GM19467 (cell line): ENCODE measurements around the gene TJP1.
"Not testable (repeated sequence)": the region's sequence is repeated elsewhere in the genome, so short reads cannot be mapped to it uniquely, and the experiment has no call there.

Experiments used
- ATAC-seq: cut with Tn5 transposase; IDR thresholded peaks from one replicate; pipeline ENCODE4 v1.9.1; 2021; ENCODE audit warnings: mild to moderate bottlenecking, moderate library complexity; ENCODE audit not compliant: unreplicated experiment

The TJP1 gene

DNA sequence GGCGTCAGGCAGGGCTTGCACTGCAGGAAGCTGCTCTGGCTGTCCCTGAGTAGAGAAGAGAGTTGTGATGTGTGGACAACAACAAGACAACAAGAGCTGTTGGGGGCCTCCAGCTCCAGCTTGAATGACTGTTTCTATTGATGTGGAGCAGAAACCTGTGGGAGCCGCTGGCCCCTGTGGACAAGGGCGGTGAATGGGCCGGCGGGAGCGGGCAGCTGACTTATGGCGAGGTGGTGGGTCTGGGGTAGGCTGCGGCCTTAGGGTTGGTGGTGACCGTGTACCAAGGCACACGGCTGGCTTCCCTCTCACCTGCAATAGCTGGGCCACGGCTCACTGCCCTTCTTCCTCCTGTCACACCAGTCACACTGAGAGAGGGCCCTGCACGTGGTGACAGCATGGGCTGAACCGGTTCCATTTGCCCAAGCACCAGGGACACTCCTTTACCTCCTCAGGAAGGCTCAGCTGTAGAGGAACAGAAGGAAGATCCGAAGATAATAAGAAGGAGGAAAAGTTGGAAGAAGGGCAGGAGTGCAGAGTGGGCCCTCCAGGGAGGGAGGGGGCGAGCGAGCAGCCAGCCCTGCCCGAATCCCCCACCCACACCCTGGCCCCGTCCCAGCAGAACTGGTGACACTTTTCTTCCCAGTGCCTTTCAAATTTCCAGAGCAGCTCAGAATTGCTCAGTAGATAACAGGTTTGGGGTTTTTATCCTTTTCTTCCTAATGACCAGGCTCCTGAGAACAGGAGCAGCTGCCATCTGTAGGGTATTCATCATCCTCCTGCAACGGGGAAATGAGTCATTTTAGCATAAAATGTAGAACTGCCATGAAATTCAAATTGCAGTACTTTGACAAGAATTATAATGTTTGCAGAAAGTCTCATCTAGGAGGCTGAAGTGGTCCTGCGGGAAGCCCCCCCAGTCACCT lies 136.9 kb downstream of the TJP1 start:
- no peak for ATAC-seq

DNA sequence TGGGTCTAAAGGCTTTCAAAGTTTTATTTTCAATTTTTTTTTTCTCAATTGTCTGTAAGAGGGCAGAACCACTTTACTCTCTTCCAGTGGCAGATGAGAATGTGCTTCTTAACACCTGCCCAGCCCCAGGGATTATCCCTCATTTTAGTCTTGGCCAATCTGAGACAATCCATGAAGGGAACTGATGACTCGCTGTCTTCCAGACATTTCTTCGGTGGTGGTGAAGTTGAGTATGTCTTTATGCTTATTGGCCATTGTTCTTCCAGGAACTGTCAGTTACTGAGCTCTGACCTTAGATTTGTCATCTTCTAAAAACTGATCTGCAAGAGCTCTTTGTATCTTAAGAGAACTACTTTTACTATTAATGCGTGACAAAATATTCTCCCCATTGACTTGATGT lies 139.5 kb downstream of the TJP1 start:
- ATAC-seq = no peak

- ATAC-seq = no peak
These were observed 139.9 kb downstream of the TJP1 start for GRCh38 chr15:29682361-29682760.

DNA sequence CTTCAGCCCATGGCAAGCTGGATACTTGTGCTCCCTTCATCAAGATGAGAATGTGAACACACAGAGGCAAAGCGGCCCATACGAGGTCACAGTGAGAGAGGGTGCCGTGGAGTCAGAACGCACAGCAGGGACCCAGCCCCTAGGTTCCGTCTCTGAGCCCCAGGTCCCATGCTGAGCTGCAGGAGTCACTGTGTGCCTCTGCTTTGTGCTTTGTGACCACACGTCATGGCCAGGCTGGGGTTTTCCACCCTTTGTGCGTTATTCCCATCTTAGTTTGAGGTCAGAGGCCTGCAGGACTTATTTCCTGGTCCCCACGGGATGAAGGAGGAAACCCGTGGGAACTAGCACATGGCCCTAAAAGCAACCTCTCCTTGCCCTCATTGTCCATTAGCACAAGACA lies 140.3 kb downstream of the TJP1 start:
- no peak for ATAC-seq

GRCh38 chr15:29681166-29681845 lies 141.0 kb downstream of the TJP1 start:
- no peak for ATAC-seq

DNA sequence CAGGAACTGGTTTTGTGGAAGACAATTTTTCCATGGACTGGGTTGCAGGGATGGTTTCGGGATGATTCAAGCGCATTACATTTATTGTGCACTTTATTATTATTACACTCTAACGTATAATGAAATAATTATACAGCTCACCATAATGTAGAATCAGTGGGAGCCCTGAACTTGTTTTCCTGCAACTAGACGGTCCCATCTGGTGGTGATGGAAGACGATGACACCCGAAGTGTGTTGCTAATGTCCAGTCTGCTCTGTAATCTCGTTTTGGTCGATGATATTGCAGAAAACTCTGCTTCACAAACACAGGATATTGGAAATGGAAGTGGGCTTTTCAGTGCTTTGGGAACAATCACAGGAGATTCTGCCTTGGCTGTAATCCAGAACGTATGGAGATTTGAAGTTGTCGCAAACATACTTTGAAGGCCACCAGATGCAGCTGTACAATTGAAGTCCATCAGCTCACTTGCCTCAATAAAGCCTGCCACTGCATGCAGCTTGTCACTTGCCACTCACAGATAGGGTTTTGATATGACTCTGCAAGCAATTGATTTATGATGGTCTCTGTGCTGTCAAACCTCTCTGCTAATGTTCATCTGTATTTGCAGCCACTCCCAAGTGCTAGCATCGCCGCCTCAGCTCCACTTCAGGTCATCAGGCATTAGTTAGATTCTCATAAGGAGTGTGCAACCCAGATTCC lies 141.7 kb downstream of the TJP1 start:
- no peak for ATAC-seq

DNA sequence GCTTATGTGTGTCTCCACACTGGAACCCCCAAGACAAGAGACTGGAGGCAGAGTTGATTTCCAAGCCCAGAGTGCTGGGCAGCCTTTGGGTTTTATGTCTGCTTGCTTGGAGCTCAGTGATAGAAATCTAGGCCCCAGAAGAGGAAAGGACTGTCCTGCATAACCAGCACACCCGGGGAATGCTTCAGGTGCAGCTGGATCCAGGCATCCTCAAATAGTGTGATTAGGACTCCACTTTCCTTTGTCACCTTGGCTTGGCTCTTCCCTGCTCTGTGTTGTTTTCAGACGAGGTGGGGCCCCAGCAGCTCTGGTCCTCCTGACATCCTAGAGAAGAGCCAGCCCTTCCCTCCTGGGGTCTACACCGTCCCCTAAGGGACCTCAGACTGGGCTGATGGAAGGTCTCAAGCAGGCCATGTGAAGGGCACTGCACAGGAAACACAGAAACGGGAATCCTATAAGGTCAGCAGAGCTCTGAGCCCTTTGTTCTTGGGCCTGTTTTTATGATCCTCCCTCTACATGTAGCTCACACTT lies 143.7 kb downstream of the TJP1 start:
- no peak for ATAC-seq

GRCh38 chr15:29677871-29678461 lies 144.3 kb downstream of the TJP1 start:
- no peak for ATAC-seq

DNA sequence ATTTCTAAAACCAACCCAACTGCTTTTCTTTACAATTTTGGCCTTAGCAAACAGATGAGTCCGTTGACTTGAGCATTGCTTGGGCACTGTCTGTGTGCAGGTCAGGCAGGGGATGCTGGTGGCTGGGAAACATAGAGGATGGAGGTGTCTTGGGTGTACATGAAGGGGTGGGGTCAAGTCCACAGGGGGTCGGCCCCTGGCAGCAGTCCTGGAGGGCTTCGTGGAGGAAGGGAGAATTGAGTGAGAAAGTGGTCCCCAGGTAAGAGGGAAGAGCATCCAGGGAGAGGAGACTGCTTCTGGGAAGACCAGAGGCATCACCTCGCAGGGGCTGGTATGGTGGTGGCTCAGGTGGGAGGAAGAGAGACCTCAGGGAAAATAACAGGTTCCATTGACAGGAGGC lies 144.8 kb downstream of the TJP1 start:
- ATAC-seq = no peak

- no peak for ATAC-seq
These were observed 145.3 kb downstream of the TJP1 start for GRCh38 chr15:29676961-29677402.

DNA sequence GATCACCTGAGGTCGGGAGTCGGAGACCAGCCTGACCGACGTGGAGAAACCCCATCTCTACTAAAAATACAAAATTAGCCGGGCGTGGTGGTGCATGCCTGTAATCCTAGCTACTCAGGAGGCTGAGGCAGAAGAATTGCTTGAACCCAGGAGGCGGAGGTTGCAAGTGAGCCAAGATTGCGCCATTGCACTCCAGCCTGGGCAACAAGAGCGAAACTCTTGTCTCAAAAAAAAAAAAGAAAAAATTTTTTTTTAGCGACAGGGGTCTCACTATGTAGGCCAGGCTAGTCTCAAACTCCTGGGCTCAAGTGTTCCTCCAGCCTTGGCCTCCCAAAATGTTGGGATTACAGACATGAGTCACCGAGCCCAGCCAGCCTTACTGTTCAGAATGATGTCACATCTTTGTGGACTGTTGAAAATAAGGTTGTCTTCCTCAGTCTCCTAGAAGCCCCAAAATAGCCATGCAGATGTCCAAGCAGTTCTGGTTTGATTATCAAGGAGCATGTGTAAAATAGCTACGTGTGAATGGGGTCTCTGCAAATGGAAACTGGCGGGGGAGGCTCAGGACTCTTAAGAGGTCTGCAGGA lies 145.8 kb downstream of the TJP1 start:
- ATAC-seq = not testable (repeated sequence)

GRCh38 chr15:29675791-29676301 lies 146.4 kb downstream of the TJP1 start:
- ATAC-seq = no peak

- ATAC-seq = no peak
These were observed 147.4 kb downstream of the TJP1 start for GRCh38 chr15:29674661-29675533.

GRCh38 chr15:29672923-29673809 lies 149.1 kb downstream of the TJP1 start:
- ATAC-seq = no peak

- ATAC-seq = no peak
These were observed 149.8 kb downstream of the TJP1 start for GRCh38 chr15:29672446-29672845.

GRCh38 chr15:29672046-29672445 lies 150.2 kb downstream of the TJP1 start:
- not testable (repeated sequence) for ATAC-seq

DNA sequence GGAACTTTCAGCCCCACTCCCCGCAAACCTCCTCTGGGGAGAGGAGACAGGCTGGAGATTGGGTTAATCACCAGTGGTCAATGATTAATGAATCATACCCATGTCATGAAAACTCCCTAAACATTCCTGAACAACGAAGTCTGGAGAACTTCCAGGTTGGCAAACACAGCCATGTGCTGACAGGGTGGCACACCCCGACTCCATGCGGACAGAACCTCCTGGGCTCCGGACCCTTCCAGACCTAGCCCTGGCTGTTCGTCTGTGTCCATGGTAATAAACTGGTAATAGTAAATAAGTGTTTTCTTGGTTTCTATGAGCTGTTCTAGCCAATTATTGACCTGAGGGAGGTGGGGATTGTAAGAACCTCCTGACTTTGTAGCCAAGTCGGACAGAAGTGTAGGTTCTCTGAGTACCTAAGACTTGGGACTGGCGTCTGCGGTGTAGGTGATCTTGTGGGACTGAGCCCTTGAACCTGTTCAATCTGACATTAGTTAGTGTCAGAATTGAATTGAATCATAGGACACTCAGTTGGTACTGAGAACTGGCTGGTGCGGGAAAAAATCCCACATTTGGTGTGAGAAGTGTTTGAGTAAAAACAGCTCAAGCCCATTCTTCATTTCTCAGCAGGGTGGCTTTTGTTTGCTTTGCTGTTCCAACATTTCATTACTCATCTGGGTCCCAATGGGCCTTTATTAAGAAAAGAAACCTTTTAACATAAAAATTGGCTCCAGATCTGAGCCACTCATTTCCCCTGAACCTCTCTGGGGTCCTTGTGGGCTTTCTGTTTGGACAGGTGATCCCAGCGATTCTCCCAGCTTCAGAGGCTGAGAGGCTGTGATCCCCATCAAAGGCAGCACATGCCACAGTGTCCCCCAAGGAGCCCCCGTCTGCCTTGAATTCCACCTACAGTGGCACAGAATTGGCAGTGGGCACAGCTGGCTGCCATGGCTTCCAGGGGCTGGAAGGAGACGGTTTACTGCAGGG lies 151.0 kb downstream of the TJP1 start:
- no peak for ATAC-seq
